ENCODE measurements around the gene EAPP.
A peak's percentile ranks its signal among the peaks of the same experiment; 100 is the strongest.

EAPP gene

GRCh38 chr14:34539407-34540180, at the start of gene EAPP:
Gene EAPP, minus strand, starts transcription at chr14:34539701. Its CDS starts 73 bp downstream, at chr14:34539628.
- CTCF ChIA-PET = no interaction called here
- POLR2A ChIA-PET (ENCODE audit: low non-redundant PET) = interaction anchor here (0.6 kb wide), 1 partner anchor 88 kb away, joined by 19 read pairs; no protein-coding TSS in a partner anchor
- H3K27ac ChIP-seq = peak within 1 kb of the TSS; percentile 84
- peak; percentile 96 for DNase-seq (ENCODE audit: low spot score)
- no peak for TF ChIP-seq CTCF (conservative IDR thresholded peaks at IDR 0.05; ENCODE audit: low read depth)

GRCh38 chr14:34583525-34583924, 44.0 kb upstream of the EAPP start:
- no peak overlapping the region for H3K27ac ChIP-seq
- CTCF ChIA-PET = interaction anchor here (0.6 to 1.2 kb wide), 2 partner anchors 9 to 32 kb away, joined by 5 to 6 read pairs; no protein-coding TSS in a partner anchor
- DNase-seq (ENCODE audit: low spot score) = no peak
- POLR2A ChIA-PET (ENCODE audit: low non-redundant PET) = no interaction called here
- no peak for TF ChIP-seq CTCF (conservative IDR thresholded peaks at IDR 0.05; ENCODE audit: low read depth)

- TF ChIP-seq CTCF (conservative IDR thresholded peaks at IDR 0.05; ENCODE audit: low read depth) = no peak
- CTCF ChIA-PET = no interaction called here
- H3K27ac ChIP-seq = peak overlapping the region; percentile 7; the same call in 1 of the 2 replicates
- DNase-seq (ENCODE audit: low spot score) = no peak
- POLR2A ChIA-PET (ENCODE audit: low non-redundant PET) = no interaction called here
These were observed 42.7 kb upstream of the EAPP start for GRCh38 chr14:34582117-34582680.

- POLR2A ChIA-PET (ENCODE audit: low non-redundant PET) = interaction anchor here (0.6 kb wide), 1 partner anchor 16 kb away, joined by 3 read pairs; no protein-coding TSS in a partner anchor
- no peak for DNase-seq (ENCODE audit: low spot score)
- no peak overlapping the region for H3K27ac ChIP-seq
- no peak for TF ChIP-seq CTCF (conservative IDR thresholded peaks at IDR 0.05; ENCODE audit: low read depth)
- CTCF ChIA-PET = interaction anchor here (0.6 kb wide), 1 partner anchor 821 kb away, joined by 3 read pairs; no protein-coding TSS in a partner anchor
These were observed 40.9 kb upstream of the EAPP start for GRCh38 chr14:34580381-34580780.

- no peak for TF ChIP-seq CTCF (conservative IDR thresholded peaks at IDR 0.05; ENCODE audit: low read depth)
- no peak overlapping the region for H3K27ac ChIP-seq
- ChIA-PET CTCF (no interaction called here), POLR2A (ENCODE audit: low non-redundant PET) (no interaction called here)
- no peak for DNase-seq (ENCODE audit: low spot score)
These were observed 32.3 kb upstream of the EAPP start for GRCh38 chr14:34571771-34572170.

GRCh38 chr14:34569750-34570149, 30.2 kb upstream of the EAPP start:
- H3K27ac ChIP-seq = no peak overlapping the region
- TF ChIP-seq CTCF (conservative IDR thresholded peaks at IDR 0.05; ENCODE audit: low read depth) = no peak
- POLR2A ChIA-PET (ENCODE audit: low non-redundant PET) = no interaction called here
- DNase-seq (ENCODE audit: low spot score) = no peak
- CTCF ChIA-PET = no interaction called here
